HUES48 (cell line): ENCODE measurements around the gene SLC35F3.
A peak's percentile ranks its signal among the peaks of the same experiment; 100 is the strongest.

Experiments used
- H3K27ac ChIP-seq: one replicate; pipeline ENCODE4 v1.7.0; 2013; ENCODE audit warnings: low read depth, low read length, inconsistent platforms
- H3K27me3 ChIP-seq: 2 replicates; pipeline ENCODE4 v1.6.1; 2013; ENCODE audit warnings: mild to moderate bottlenecking, low read length; ENCODE audit not compliant: control insufficient read depth, insufficient read depth
- H3K36me3 ChIP-seq: 2 replicates; pipeline ENCODE4 v1.6.1; 2013; ENCODE audit warnings: low read length; ENCODE audit not compliant: control insufficient read depth, insufficient read depth
- H3K4me1 ChIP-seq: 2 replicates; pipeline ENCODE4 v1.6.1; 2013; ENCODE audit warnings: mild to moderate bottlenecking, low read length; ENCODE audit not compliant: control insufficient read depth, insufficient read depth
- H3K4me3 ChIP-seq: 2 replicates; pipeline ENCODE4 v1.5.1; 2013; ENCODE audit warnings: mild to moderate bottlenecking, low read depth, low read length
- H3K9ac ChIP-seq: 2 replicates; pipeline ENCODE4 v1.6.1; 2013; ENCODE audit warnings: mild to moderate bottlenecking, low read depth, low read length, moderate library complexity
- H3K9me3 ChIP-seq: 2 replicates; pipeline ENCODE4 v1.6.1; 2013; ENCODE audit warnings: low read length; ENCODE audit not compliant: control insufficient read depth, insufficient read depth

SLC35F3 gene

DNA sequence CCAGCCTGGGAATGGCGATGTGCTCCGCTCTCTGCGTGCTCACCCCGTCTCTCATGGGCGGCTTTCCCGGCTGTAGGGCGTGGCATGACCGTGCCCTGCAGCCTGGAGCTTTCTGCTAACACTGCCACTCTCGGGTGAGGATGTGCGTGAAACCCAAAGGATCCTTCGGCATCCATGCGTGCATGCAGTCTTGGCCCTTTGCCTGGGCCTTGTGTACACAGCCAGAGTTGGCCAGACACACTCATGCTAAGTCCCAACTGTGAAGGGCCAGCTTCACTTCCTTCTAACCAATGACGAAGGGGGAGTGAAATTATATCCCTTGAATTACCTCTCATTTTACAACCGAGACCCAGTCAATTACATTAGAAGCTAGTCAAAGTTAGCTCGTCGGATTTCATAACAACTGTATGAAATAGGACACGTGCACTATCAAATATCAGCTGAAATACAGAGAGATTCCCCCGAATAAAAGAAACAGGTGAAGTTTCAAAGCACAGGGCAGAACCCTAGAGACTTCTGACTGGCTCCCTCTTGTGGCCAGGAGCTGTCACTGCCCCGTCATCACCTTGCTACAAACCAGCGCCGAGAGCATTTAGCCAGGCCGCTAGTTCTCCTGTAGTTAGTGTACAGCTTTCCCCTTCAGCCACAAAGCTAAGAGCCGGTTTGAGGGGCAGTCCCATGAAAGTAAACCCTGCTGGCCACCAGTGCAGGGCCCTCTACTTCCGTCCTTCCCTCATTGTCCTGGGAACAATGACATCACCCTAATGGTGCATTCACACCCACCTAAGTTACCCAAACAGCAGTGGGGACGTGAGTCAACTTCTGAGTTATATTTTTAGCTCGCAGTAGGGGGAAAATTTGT lies 405.4 kb downstream of the SLC35F3 start:
- no peaks in the 10 kb centered on the region; the same call in 1 of the 2 replicates for H3K27me3 ChIP-seq
- no peaks in the 10 kb centered on the region for H3K36me3 ChIP-seq
- no peak overlapping the region for H3K4me3 ChIP-seq
- H3K27ac ChIP-seq, result peak overlapping the region; percentile 82
- peaks cover 12% of the 10 kb centered on the region for H3K4me1 ChIP-seq
- no peak overlapping the region for H3K9ac ChIP-seq
- no peaks in the 10 kb centered on the region for H3K9me3 ChIP-seq

DNA sequence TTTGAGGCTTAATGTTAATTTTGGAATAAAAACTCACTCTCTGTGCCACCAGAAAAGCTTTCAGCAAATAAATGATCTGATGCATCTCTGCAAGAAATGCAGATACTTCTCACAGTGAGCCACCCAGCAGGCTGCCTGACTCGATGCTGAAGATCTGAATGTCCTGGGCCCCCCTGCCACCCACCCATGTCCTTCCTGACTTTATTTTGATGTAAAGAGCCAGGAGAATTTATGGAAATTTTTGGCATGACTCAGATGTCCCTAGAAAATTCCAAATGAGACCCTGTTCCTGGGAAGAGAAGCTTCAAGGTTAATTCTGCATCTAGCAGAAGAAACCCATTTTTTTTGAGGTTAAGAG lies 406.0 kb downstream of the SLC35F3 start:
- no peak overlapping the region for H3K9ac ChIP-seq
- no peaks in the 10 kb centered on the region; the same call in 1 of the 2 replicates for H3K27me3 ChIP-seq
- no peaks in the 10 kb centered on the region for H3K36me3 ChIP-seq
- no peak overlapping the region; the same call in 1 of the 2 replicates for H3K4me3 ChIP-seq
- peaks cover 14% of the 10 kb centered on the region for H3K4me1 ChIP-seq
- no peaks in the 10 kb centered on the region for H3K9me3 ChIP-seq
- peak overlapping the region; percentile 82 for H3K27ac ChIP-seq

- Histone ChIP-seq H3K36me3 (no peaks in the 10 kb centered on the region), H3K27ac (no peak overlapping the region), H3K9ac (no peak overlapping the region), H3K4me3 (no peak overlapping the region), H3K27me3 (no peaks in the 10 kb centered on the region; the same call in 1 of the 2 replicates), H3K4me1 (peaks cover 15% of the 10 kb centered on the region), H3K9me3 (no peaks in the 10 kb centered on the region)
Measured at GRCh38 chr1:234311414-234311813, 406.9 kb downstream of the SLC35F3 start.

- H3K27me3 ChIP-seq, result no peaks in the 10 kb centered on the region; the same call in 1 of the 2 replicates
- H3K9ac ChIP-seq, result no peak overlapping the region
- no peak overlapping the region for H3K4me3 ChIP-seq
- H3K4me1 ChIP-seq, result peaks cover 25% of the 10 kb centered on the region
- no peaks in the 10 kb centered on the region for H3K9me3 ChIP-seq
- no peaks in the 10 kb centered on the region for H3K36me3 ChIP-seq
- no peak overlapping the region for H3K27ac ChIP-seq
Measured at GRCh38 chr1:234313171-234313570, 408.7 kb downstream of the SLC35F3 start.

- no peaks in the 10 kb centered on the region for H3K36me3 ChIP-seq
- H3K9me3 ChIP-seq, result no peaks in the 10 kb centered on the region
- no peak overlapping the region for H3K9ac ChIP-seq
- H3K27ac ChIP-seq, result no peak overlapping the region
- H3K27me3 ChIP-seq, result no peaks in the 10 kb centered on the region; the same call in 1 of the 2 replicates
- peaks cover 18% of the 10 kb centered on the region for H3K4me1 ChIP-seq
- no peak overlapping the region for H3K4me3 ChIP-seq
Measured at GRCh38 chr1:234315091-234315541, 410.6 kb downstream of the SLC35F3 start.

DNA sequence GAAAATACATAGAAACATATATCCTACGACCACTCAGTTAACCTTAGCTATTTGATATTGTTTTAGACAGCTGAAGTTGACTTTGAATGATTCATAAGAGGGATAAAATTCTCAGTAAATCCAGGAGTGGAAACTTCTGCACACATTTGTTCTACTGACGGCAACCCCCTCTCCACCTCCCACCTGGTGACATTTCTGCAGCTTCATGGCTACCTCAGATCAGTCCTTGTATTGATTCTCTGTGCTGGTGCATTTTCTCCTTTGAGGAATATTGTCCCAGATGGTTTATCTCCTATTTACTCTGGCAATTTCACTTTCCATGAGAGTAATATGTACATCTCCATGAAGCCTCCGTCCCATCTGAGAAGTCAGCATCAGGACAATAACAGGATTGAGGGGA lies 411.1 kb downstream of the SLC35F3 start:
- H3K27me3 ChIP-seq, result no peaks in the 10 kb centered on the region; the same call in 1 of the 2 replicates
- no peaks in the 10 kb centered on the region for H3K9me3 ChIP-seq
- H3K27ac ChIP-seq, result no peak overlapping the region
- no peak overlapping the region for H3K4me3 ChIP-seq
- H3K9ac ChIP-seq, result no peak overlapping the region
- no peaks in the 10 kb centered on the region for H3K36me3 ChIP-seq
- peaks cover 13% of the 10 kb centered on the region for H3K4me1 ChIP-seq

DNA sequence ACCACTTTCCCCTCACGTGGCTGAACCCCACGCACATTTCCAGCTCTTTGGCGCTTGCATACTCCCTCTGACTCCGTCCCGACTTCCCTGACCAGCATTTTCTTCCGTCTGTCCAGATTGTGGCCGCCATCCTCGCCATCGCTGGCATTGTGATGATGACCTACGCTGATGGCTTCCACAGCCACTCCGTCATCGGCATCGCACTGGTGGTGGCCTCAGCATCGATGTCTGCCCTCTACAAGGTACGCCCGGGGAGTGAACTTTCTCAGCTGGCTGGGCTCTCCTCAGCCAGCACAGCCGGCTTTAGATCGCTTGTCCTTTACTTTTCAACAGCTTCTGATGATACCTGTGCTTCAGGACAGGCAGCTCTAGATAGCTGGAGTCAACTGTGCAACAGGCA lies 412.0 kb downstream of the SLC35F3 start:
- Histone ChIP-seq H3K27me3 (no peaks in the 10 kb centered on the region; the same call in 1 of the 2 replicates), H3K36me3 (no peaks in the 10 kb centered on the region), H3K4me1 (peaks cover 13% of the 10 kb centered on the region), H3K27ac (no peak overlapping the region), H3K9ac (no peak overlapping the region), H3K9me3 (no peaks in the 10 kb centered on the region), H3K4me3 (no peak overlapping the region)

GRCh38 chr1:234316937-234317336 lies 412.5 kb downstream of the SLC35F3 start:
- peaks cover 13% of the 10 kb centered on the region for H3K4me1 ChIP-seq
- no peak overlapping the region for H3K9ac ChIP-seq

GRCh38 chr1:234320069-234320468 lies 415.6 kb downstream of the SLC35F3 start:
- Histone ChIP-seq H3K27ac (no peak overlapping the region), H3K36me3 (no peaks in the 10 kb centered on the region), H3K4me1 (peaks cover 12% of the 10 kb centered on the region), H3K27me3 (no peaks in the 10 kb centered on the region; the same call in 1 of the 2 replicates), H3K9me3 (no peaks in the 10 kb centered on the region), H3K4me3 (no peak overlapping the region), H3K9ac (no peak overlapping the region)

More at GRCh38 chr1:234316937-234317336, 412.5 kb downstream of the SLC35F3 start:
- Histone ChIP-seq H3K4me3 (no peak overlapping the region), H3K36me3 (no peaks in the 10 kb centered on the region), H3K9me3 (no peaks in the 10 kb centered on the region), H3K27ac (no peak overlapping the region), H3K27me3 (no peaks in the 10 kb centered on the region; the same call in 1 of the 2 replicates)

- peaks cover 10% of the 10 kb centered on the region for H3K4me1 ChIP-seq
- no peaks in the 10 kb centered on the region for H3K9me3 ChIP-seq
- no peaks in the 10 kb centered on the region for H3K36me3 ChIP-seq
- H3K27ac ChIP-seq, result no peak overlapping the region
- no peaks in the 10 kb centered on the region; the same call in 1 of the 2 replicates for H3K27me3 ChIP-seq
- no peak overlapping the region for H3K9ac ChIP-seq
- H3K4me3 ChIP-seq, result no peak overlapping the region
Measured at GRCh38 chr1:234320549-234320948, 416.1 kb downstream of the SLC35F3 start.

DNA sequence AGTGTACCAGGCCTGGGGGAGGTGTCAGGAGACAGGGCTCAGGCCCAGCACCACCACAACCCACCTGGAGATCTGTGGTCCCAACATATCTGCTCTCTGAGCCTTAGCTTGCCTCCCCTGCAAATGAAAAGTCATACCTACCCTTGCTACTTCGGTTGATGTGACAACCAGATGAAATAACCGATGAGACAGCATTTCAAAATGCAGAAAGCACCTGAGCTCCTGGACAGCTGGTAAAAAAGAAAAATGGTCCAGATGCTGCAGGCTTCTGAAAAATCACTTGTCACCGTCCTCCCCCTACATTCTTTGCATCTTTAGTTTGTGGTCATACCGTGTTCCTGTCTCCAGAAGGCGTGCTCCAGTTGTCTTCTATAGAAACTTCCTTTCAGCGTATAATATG lies 416.8 kb downstream of the SLC35F3 start:
- Histone ChIP-seq H3K4me1 (peaks cover 10% of the 10 kb centered on the region), H3K36me3 (no peaks in the 10 kb centered on the region), H3K4me3 (no peak overlapping the region), H3K9me3 (no peaks in the 10 kb centered on the region), H3K27me3 (peaks cover 4% of the 10 kb centered on the region), H3K27ac (no peak overlapping the region), H3K9ac (no peak overlapping the region)
